HG02610 (cell line): ENCODE data around the gene TMEM14B.
"Not testable (repeated sequence)": the region's sequence is repeated elsewhere in the genome, so short reads cannot be mapped to it uniquely, and the experiment has no call there.

ENCODE experiments used
- ATAC-seq: cut with Tn5 transposase; IDR thresholded peaks from one replicate; pipeline ENCODE4 v1.9.1; 2021; ENCODE audit warnings: mild to moderate bottlenecking, moderate library complexity; ENCODE audit not compliant: unreplicated experiment

The TMEM14B gene

DNA sequence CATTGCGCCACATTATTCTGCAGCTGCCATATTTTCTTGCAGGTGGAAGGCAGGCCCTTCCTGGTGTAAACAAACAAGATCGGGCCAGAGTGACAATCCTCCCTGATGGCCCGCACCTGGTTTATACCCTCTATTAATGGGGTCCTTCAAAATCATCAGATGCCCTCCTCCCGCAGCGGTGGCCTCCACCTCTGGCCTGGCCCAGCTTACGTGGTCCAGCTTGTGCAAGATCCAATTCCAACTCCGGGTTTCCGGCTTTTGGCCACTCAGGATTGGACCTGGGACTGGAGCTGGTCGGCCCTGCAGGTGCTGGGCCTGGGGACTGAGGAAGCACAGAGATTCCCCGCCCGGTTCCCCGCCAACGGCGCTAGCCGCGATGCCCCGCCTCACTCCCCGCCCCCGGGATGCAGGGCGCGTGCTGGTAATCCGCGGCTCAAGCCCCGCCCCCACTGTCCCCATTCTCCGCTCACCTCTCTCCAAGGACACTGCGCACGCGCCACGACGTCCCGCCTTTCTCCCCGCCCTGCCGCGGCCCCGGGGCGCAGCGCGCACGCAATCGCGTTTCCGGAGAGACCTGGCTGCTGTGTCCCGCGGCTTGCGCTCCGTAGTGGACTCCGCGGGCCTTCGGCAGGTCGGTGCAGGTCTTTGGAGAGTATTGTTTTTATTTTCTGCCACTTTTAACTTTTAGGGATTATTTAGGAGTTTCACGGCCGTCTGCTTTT is at the start of gene TMEM14B:
TSS of gene TMEM14B (plus strand) at position 555 of the 722 bp plus-strand sequence. CDS start 1,441 bp downstream, outside the sequence.
- ATAC-seq: peak; percentile 95

DNA sequence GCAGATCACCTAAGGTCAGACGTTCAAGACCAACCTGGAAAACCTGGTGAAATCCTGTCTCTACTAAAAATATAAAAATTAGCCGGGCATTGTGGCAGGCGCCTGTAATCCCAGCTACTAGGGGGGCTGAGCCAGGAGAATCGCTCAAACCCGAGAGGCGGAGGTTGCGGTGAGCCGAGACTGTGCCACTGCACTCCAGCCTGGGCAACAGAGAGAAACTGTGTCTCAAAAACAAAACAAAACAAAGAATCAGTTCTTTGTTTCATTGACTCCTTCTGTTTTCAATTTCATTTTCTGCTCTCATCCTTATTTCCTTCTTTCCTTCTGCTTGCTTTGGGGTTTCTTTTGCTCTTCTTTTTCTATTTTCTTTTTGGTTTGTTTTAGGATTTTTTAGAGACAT is 33.6 kb upstream of the TMEM14B start:
- no peak for ATAC-seq

DNA sequence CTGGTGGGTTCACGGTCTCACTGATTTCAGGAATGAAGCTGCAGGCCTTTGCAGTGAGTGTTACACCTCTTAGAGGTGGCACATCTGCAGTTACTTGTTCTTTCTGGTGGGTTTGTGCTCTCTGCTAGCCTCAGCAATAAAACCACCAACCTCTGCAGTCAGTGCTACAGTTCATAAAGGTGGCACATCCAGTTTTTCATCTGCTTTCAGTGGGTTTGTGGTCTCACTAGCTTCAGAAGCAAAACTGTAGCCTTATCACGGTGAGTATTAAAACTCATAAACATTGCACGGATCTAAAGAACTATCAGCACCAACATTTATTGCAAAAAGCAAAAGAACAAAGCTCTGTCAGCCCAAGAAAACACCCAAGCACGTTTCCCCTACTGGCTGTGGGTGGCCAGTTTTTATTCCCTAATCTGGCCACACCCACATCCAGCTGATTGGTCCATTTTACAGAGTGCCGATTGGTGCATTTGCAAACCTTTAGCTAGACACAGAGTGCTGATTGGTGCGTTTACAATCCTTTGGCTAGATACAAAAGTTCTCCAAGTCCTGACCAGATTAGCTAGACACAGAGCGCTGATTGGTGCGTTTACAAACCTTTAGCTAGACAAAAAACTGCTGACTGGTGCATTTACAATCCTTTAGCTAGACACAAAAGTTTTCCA is 28.2 kb upstream of the TMEM14B start:
- ATAC-seq: no peak

DNA sequence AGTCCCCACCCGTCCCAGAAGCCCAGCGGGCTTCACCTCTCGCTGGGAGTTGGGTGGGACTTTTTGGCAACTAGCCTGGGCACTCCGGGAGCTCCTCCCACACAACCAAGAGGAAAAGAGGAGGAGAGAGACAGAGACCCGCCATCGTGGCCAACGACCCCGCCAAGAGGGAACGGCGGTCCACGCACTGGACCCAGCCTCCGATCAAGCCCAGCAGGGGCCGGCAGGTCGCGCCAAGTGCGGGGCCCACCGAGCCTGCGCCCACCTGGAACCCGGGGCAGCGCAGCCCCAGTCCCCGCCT is 27.7 kb upstream of the TMEM14B start:
- no peak for ATAC-seq

DNA sequence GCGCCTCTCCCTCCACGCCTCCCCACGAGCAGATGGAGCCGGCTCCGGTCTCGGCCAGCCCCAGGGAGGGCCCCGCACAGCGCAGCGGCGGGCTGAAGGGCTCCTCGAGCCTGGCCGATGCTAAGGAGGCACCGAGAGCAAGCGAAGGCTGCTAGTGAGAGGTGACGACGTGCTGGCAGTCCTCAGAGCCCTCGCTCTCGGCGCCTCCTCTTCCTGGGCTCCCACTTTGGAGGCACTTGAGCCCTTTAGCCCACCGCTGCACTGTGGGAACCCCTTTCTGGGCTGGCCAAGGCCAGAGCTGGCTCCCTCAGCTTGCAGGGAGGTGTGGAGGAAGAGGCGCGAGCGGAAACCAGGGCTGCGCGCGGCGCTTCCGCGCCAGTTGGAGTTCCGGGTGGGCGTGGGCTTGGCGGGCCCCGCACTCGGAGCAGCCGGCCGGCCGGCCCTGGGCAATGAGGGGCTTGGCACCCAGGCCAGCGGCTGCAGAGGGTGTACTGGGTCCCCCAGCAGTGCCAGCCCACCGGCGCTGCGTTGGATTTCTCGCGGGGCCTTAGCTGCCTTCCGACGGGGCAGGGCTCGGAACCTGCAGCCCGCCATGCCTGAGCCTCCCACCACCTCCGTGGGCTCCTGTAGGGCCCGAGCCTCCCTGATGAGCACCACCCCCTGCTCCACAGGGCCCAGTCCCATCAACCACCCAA is 27.2 kb upstream of the TMEM14B start:
- ATAC-seq: peak; percentile 33

DNA sequence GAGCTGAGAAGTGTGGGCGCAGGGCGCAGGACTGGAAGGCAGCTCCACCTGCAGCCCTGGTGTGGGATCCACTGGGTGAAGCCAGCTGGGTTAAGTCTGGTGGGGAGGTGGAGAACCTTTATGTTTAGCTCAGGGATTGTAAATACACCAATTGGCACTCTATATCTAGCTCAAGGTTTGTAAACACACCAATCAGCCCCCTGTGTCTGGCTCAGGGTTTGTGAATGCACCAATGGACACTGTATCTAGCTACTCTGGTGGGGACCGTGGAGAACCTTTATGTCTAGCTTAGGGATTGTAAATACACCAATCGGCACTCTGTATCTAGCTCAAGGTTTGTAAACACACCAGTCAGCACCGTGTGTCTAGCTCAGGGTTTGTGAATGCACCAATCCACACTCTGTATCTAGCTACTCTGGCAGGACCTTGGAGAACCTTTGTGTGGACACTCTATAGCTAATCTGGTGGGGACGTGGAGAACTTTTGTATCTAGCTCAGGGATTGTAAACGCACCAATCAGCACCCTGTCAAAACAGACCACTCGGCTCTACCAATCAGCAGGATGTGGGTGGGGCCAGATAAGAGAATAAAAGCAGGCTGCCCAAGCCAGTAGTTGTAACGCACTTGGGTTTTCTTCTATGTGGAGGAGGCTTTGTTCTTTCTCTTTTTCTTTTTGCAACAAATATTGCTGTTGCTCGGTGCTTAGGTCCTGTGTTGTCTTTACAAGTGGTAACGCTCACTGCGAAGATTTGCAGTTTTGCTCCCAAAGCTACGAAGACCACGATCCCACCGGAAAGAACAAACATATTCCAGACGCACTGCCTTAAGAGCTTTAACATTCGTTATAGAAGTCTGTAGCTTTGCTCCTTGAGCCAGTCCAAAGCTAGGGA is 26.4 kb upstream of the TMEM14B start:
- ATAC-seq: not testable (repeated sequence)

DNA sequence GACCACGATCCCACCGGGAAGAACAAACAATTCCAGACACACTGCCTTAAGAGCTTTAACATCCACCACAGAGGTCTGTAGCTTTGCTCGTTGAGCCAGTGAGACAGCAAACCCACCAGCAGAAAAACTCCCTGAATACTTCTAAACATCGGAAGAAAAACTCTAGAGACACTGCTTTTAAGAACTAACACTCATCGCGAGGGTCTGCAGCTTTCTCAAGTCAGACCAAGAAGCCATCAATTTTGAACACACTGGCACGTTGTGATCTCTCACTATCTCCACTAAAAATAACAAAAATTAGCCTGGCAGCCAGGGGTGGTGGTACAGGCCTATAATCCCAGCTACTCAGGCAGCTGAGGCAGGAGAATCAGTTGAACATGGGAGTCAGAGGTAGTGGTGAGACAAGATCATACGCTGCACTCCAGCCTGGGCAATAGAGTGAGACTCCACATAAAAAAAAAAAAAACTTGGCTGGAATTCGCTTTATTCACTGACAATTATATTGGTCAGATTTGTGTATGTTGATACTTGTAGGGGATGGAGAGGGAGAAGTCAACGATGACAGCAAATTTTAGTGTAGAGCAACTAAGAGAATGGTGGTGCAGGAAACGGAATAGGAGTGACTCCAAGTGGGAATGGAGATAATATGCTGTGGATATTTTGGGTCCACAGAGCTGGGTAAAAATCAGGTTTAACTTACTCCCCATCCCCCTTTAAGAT is 25.6 kb upstream of the TMEM14B start:
- no peak for ATAC-seq

DNA sequence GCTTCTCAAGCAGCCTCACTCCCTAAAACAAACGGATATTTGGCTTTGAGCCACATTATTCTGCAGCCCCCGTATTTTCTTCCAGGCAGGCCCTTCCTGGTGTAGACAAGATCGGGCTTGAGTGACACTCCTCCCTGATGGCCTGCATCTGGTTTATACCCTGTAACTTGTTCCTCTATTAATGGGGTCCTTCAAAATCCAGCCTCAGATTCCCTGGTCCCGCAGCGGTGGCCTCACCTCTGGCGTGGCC is 25.1 kb upstream of the TMEM14B start:
- ATAC-seq: no peak

DNA sequence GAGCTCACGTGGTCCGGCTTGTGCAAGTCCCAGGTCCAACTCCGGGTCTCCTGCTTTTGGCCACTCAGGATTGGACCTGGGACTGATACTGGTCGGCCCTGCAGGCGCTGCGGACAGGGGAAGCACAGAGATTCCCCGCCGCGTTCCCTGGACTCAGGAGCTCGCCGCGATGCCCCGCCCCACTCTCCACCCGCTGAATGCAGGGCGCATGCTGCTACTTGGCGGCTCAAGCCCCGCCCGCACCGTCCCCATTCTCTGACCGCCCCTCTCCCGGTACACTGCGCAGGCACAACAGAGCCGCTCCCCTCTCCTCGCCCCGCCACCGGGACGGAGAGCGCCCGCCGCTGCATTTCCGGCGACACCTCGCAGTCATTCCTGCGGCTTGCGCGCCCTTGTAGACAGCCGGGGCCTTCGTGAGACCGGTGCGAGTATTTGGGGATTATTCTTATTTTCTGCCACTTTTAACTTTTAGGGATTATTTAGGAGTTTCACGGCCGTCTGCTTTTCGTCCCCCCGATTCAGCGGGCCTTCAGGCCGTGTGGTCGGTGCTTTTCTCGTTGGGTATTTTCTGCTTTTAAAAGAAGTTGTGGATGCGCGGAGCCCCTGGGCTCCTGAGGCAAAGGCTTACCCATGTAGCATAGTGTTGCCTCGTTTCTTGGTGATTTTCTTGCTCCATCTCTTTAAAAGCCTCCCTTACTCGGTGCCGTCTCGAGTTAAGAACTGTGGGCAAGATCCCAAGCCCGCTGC is 24.6 kb upstream of the TMEM14B start, which contains the start of gene TMEM14C:
TSS of gene TMEM14C (plus strand) at position 251 of the 747 bp plus-strand sequence. CDS start 1,544 bp downstream, outside the sequence.
- peak; percentile 97 for ATAC-seq

DNA sequence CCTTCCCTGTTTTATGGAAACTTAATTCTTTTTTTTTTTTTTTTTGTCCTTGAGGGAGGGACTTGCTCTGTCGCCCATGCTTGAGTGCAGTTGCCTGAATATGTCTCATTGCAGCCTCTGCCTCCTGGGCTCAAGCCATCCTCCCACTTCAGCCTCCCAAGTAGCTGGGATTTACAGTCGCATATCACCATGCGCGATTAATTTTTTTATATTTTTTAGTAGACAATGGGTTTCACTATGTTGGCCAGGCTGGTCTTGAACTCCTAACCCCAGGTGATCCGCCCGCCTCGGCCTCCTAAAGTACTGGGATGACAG is 24.1 kb upstream of the TMEM14B start:
- ATAC-seq: no peak

DNA sequence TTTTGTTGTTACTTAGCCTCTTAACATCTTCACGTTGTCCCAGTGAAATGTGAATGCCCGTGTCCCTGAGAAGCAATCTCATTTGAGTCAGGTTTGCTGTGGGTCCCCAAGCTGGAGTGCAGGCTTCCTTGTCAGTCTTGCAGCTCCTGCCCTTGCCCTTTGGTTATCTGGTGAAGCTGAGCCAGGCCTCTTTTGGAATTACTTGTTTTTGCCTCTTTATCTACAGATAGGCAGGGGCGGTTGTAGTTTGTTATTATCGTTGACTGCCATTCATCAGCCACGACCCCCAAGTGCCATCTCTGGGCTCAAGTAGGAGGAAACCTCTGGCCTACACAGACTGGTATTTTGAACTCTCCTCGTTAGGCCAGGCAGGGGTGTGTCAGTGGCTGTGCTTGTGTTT is 22.6 kb upstream of the TMEM14B start:
- no peak for ATAC-seq

DNA sequence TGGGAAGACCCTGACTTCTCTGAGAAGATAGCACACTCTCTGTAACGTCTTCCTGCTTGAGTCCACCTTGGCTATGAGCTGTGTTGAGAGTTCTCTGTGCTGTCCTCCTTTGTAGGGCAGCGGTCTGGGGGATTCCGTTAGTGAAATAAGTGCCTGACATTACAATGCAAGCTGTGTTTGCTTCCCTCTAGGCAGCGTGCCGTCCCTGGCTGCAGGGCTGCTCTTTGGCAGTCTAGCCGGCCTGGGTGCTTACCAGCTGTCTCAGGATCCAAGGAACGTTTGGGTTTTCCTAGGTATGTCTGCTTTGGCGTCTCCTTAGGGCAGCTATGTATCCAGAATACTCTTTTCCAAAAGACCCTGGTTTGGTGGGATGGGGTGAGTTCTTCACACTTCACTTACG is 21.9 kb upstream of the TMEM14B start:
- no peak for ATAC-seq

DNA sequence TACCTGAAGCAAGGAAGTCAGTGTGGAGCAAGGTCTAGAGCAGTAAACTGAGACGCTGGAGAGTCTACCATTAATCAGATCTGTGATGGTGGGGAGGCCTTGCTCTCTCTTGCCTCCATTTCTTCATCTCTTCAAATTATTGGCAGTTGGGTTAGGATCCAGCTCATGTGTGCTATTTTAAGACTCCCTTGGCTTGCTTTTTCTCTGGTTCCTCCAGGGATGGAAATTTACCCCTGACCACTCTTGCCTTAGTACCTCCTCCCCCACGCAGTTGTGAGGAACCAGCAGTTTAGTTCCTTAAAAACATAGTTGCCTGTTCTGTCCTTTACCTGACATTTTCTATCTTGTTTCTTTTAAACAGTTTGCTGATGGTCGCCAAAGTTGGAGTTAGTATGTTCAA is 17.4 kb upstream of the TMEM14B start:
- no peak for ATAC-seq

DNA sequence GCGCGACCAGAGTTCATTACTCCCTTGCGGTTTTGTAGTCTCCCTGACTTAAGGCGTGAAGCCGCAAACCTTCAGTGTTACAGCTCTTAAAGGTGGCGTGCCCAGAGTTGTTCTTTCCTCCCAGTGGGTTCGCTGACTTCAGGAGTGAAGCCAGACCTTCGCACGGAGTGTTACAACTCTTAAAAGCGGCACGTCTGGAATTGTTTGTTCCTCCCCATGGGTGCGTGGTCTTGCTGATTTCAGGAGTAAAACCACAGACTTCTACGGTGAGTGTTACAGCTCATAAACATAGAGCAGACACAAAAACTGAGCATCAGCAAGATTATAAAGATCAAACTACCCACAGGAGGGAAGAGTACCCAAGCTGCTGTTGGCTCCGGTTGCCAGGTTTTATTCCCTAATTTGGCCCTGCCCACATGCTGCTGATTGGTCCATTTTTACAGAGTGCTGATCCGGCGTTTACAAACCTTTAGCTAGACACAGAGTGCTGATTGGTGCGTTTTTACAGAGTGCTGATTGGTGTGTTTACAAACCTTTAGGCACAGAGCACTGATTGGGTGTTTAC is 14.4 kb upstream of the TMEM14B start:
- ATAC-seq: no peak

DNA sequence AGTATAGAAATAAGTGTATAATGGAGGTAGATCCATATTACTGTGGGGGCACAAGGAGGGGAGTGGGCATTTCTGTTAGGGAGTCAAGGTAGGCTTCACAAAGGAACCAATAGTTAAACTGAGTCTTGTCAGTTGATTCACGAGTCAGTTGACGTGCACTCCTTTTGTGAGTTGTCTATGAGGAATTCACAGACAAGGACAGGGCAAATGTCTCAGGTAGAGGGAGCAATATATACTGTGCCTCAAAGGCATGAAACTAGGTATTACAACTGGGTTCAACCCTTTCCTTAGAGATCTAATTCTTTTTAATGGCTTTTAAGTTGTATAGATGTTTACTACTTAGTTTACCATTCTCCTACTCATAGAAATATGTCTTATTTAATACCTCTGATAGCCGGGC is 13.7 kb upstream of the TMEM14B start:
- no peak for ATAC-seq

DNA sequence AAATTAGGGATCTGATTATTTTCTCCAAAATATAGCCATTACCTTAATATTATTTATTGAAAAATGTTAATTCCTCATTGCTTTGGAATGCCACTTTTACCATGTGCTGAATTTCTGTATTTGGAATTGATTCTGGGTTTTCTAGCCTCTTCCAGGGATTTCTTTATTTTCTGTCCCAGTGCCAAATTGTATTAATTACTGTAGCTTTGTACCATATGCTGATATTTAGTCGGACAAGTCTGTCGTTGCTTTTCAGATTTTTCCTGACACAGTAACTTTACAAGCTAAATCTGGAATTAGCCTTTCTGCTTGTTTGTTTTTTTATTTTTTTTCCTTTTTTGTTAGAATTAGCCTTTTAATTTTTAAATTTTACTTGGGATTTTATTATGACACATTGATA is 10.9 kb upstream of the TMEM14B start:
- no peak for ATAC-seq

DNA sequence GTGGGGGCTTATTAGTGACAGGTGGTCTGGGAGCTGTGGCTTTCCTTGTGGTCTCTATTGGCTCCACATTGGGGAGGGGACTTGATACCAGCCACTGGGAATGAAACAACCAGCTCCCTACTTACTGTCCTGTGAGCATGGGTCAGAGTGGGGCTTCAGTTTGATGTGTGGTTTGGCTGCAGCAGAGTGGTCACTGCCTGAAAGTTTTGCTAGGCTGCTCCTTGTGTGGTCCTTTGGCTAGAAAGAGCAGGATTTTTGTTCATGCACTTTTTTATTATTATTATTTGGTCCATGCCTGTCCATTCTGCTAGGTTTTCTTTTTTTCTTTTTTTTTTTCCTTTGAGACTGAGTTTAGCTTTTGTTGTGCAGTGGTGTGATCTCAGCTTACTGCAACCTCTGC is 7.5 kb upstream of the TMEM14B start:
- no peak for ATAC-seq

DNA sequence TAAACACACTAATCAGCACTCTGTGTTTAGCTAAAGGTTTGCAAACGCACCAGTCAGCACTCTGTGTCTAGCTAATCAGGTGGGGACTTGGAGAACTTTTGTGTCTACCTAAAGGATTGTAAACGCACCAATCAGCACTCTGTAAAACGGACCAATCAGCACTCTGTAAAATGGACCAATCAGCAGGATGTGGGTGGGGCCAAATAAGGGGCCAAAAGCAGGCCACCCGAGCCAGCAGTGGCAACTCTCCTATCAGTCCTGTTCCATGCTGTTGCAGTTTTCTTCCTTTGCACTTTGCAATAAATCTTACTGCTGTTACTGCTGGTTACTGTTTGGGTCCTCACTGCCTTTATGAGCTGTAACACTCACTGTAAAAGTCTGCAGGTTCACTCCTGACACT is 6.0 kb upstream of the TMEM14B start:
- ATAC-seq: not testable (repeated sequence)

DNA sequence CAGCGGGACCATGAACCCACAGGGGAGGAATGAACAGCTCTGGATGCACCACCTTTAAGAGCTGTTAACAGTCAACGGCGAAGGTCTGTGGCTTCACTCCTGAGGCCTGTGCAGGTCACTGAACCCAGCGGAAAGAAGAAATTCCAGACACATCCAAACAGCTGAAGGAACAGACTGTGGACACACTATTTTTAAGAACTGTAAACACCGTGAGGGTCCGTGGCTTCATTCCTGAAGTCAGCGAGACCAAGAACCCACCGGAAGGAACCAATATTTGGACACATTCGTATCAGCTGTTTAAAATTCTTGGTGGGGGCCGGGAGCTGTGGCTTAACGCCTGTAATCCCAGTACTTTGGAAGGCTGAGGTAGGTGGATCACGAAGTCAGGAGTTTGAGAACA is 5.4 kb upstream of the TMEM14B start:
- no peak for ATAC-seq

DNA sequence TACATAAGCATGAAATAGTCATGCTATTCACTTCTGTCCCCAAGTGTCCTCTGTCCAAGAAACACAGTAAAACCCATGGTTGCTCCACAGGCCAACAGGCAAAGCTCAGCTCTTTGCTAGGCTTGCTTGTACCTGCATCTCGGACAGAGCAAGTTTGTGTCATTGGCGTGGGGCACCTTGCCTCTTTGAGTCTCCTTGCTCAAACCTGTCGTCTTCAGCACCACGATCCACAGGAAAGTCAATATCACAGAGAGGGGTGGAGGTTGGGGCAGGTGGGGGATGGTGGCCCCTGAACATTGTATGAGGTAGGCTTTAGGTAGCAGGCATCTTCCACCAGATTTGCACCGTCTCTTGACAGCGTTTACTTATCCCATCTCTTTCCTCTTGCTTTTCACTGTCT is 4.1 kb upstream of the TMEM14B start:
- no peak for ATAC-seq
